OCI-M2 (cell line): Measurements from ENCODE around the gene TAS2R14.

Experiments used
- DNase-seq: peaks from one replicate; lab custom pipeline; 2025; ENCODE audit not compliant: unreplicated experiment; lab: John Stamatoyannopoulos, UW

Gene TAS2R14

GRCh38 chr12:10909462-10909861 lies 29.6 kb downstream of the TAS2R14 start, which contains the start of gene TAS2R13:
Gene TAS2R13, minus strand, starts transcription at chr12:10909562. Its CDS starts 264 bp downstream, at chr12:10909298.
- DNase-seq: no peak

DNA sequence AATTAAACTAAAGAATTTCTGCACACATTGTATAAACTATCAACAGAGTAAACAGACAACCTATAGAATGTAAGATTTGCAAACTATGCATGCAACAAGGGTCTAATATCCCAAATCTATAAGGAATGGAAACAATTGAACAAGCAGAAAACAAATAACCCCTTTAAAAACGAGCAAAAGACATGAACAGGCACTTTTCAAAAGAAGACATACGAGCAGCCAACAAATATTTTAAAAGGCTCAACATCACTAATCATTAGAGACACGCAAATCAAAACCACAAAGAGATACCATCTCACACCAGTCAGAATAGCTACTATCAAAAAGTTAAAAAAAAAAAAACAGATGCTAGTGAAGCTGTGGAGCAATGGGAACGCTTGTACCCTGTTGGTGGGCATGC lies 34.4 kb downstream of the TAS2R14 start:
- DNase-seq: no peak

DNA sequence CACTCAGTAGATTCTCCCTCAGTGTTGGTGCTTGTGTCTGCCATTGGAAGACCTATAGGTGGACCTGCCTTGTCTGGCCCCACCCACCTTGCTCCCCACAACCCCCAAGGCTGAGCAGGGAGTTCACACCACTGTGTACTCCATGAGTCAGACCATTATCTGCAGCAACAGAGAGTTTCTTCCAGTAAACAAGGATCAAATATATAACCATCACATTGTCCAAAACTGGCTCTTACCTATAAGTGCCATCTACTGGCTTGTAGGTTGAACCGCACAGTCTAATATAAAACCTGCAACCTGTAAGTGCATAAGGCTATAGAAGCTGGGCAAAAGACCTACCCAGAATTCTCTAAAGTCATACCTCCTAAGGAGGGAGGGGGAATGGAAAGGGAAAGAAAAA lies 37.6 kb downstream of the TAS2R14 start:
- DNase-seq: no peak

- no peak for DNase-seq
These were observed 38.1 kb downstream of the TAS2R14 start for GRCh38 chr12:10900972-10901371.

DNA sequence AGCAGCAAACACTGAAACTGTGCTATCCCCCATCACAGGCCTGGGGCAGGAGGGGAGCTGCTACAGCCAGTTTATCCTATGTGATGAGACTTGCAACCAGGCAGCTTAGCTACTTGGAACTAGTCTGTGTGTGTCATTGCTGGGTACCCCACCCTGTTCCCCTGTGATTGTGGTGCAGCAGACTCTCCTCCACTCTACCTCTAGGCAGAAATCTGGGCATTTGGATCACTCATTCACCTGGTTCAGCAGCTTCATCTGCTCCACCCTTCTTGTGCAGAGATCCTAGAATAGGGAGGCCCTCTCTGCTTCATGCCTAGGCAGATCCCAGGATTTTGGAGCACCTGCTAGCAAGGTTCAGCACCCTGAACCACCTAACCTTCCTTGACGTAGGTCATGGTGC lies 38.5 kb downstream of the TAS2R14 start:
- DNase-seq: no peak

- no peak for DNase-seq
These were observed 42.2 kb downstream of the TAS2R14 start for GRCh38 chr12:10896854-10897253.

GRCh38 chr12:10891937-10892336 lies 47.1 kb downstream of the TAS2R14 start:
- DNase-seq: no peak

DNA sequence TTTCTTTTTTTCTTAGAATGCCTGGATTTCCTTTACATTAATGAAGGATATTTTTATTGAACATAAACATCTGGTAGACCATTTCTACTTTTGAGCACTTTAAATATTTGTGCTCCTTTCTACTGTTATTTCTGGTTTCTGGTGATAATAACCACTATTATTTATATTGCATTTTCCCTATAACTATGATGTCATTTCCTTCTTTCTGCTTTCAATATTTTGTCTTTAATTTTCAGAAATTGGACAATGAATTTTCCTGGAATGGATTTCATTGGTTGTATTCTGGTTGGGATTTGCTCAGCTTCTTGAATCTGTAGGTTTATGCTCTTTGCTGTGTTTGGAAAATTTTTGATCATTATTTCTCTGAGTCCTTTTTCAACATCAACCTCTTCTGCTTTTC lies 49.8 kb downstream of the TAS2R14 start:
- DNase-seq: no peak
